Measurements from ENCODE around the gene RTN4.

RTN4 gene

DNA sequence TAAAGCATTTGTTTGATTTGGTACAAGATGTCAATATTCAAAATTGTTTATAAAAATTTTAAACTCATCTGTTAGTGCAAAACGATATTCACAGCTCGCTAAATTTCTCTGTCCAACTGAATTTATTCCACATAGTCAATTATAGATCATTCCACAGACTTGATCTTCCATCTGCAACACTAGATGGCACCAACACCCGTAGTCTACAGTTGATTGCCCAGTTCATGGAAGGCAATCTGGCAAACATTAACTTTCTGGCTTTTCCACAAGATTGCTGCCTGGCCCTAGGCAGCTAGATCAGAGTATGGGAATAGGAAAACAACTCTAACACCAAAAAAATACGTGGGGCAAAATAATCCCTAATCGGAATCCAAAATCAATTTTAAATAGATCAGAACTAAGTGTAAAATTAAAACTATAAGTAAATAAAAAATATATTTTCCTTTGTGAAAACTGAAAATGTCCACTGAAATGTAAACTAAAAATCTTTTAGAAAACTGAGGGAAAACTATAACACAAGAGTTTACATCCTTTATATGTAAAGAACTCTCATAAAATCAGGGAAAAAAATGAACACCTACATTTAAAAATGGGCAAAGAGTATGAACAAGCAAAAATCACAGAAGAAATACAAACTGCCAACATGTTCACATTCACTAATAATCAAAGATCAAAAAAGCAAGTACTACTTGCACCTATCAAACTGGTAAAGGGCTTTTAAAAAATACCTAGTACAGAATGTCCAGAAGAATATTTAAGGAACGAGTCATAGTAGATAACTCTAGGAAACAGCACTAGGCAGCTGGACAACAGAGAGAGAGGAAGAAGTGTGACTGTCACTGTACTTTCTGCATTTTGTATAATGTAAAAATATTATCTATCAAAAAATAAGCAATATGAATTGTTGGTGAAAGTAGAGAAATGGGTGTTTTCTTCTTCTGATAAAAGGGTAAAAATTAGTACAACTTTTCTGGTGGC, 35.0 kb downstream of the RTN4 start:
- Histone ChIP-seq H3K27ac (ENCODE audit: low read depth, low read length) (no peak overlapping the region), H3K4me1 (ENCODE audit: control insufficient read depth, low read length) (peaks cover 53% of the 10 kb centered on the region), H3K4me2 (ENCODE audit: low read length) (no peak overlapping the region), H3K9me3 (ENCODE audit: control insufficient read depth, insufficient read depth, low read length) (no peaks in the 10 kb centered on the region), H4K20me1 (ENCODE audit: control insufficient read depth, insufficient read depth, low read depth, low read length) (peaks cover 27% of the 10 kb centered on the region), H3K79me2 (ENCODE audit: control insufficient read depth, low read length) (peaks cover 85% of the 10 kb centered on the region), H3K9me2 (replicated peaks; ENCODE audit: control insufficient read depth, low read length) (no peaks in the 10 kb centered on the region), H3F3A (ENCODE audit: control insufficient read depth, insufficient read depth) (peaks cover 8% of the 10 kb centered on the region; the same call in 1 of the 2 replicates), H3K4me3 (ENCODE audit: low read length) (no peak overlapping the region), H3K27me3 (ENCODE audit: control insufficient read depth, low read length) (no peaks in the 10 kb centered on the region), H3K36me3 (ENCODE audit: control insufficient read depth, low read length) (peaks cover 20% of the 10 kb centered on the region)
- no peak for TF ChIP-seq EZH2phosphoT487 (IDR thresholded peaks at IDR 0.05; ENCODE audit: borderline replicate concordance, low read length)
- TF ChIP-seq, protein P1, sequence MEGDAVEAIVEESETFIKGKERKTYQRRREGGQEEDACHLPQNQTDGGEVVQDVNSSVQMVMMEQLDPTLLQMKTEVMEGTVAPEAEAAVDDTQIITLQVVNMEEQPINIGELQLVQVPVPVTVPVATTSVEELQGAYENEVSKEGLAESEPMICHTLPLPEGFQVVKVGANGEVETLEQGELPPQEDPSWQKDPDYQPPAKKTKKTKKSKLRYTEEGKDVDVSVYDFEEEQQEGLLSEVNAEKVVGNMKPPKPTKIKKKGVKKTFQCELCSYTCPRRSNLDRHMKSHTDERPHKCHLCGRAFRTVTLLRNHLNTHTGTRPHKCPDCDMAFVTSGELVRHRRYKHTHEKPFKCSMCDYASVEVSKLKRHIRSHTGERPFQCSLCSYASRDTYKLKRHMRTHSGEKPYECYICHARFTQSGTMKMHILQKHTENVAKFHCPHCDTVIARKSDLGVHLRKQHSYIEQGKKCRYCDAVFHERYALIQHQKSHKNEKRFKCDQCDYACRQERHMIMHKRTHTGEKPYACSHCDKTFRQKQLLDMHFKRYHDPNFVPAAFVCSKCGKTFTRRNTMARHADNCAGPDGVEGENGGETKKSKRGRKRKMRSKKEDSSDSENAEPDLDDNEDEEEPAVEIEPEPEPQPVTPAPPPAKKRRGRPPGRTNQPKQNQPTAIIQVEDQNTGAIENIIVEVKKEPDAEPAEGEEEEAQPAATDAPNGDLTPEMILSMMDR (IDR thresholded peaks at IDR 0.05; ENCODE audit: low read depth, low read length, poor library complexity, severe bottlenecking) = peak; percentile 62

DNA sequence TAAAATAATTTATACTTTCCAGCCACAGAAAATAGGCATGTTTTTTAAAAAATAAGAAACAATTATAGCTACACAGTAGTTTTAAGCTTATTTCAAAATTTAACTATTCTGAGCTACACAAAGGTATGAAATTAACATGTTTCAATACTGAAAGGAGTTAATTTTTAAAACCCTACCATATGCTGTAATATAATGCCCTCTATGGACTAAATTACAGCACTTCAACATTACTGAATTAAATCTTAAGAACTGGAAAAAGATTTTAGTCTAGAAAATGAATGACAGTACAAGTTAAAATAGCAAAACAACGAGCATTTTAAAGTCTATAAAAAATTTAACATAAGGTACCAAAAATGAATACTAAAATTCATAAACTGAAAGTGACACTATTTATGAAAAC, 36.3 kb downstream of the RTN4 start:
- H3K4me2 ChIP-seq (ENCODE audit: low read length) = no peak overlapping the region
- H3K27ac ChIP-seq (ENCODE audit: low read depth, low read length) = no peak overlapping the region
- H3K9me3 ChIP-seq (ENCODE audit: control insufficient read depth, insufficient read depth, low read length) = no peaks in the 10 kb centered on the region
- no peaks in the 10 kb centered on the region for H3K9me2 ChIP-seq (replicated peaks; ENCODE audit: control insufficient read depth, low read length)
- no peaks in the 10 kb centered on the region for H3K27me3 ChIP-seq (ENCODE audit: control insufficient read depth, low read length)
- 0 out of 2 replicates have a peak, but pooled peaks cover 3% of the 10 kb centered on the region for H3F3A ChIP-seq (ENCODE audit: control insufficient read depth, insufficient read depth)
- TF ChIP-seq EZH2phosphoT487 (IDR thresholded peaks at IDR 0.05; ENCODE audit: borderline replicate concordance, low read length) = no peak
- TF ChIP-seq, protein P1 (IDR thresholded peaks at IDR 0.05; ENCODE audit: low read depth, low read length, poor library complexity, severe bottlenecking) = peak; percentile 46
- H3K79me2 ChIP-seq (ENCODE audit: control insufficient read depth, low read length) = peaks cover 86% of the 10 kb centered on the region
- peaks cover 17% of the 10 kb centered on the region for H3K36me3 ChIP-seq (ENCODE audit: control insufficient read depth, low read length)
- no peak overlapping the region for H3K4me3 ChIP-seq (ENCODE audit: low read length)
- peaks cover 23% of the 10 kb centered on the region for H4K20me1 ChIP-seq (ENCODE audit: control insufficient read depth, insufficient read depth, low read depth, low read length)
- H3K4me1 ChIP-seq (ENCODE audit: control insufficient read depth, low read length) = peaks cover 49% of the 10 kb centered on the region

DNA sequence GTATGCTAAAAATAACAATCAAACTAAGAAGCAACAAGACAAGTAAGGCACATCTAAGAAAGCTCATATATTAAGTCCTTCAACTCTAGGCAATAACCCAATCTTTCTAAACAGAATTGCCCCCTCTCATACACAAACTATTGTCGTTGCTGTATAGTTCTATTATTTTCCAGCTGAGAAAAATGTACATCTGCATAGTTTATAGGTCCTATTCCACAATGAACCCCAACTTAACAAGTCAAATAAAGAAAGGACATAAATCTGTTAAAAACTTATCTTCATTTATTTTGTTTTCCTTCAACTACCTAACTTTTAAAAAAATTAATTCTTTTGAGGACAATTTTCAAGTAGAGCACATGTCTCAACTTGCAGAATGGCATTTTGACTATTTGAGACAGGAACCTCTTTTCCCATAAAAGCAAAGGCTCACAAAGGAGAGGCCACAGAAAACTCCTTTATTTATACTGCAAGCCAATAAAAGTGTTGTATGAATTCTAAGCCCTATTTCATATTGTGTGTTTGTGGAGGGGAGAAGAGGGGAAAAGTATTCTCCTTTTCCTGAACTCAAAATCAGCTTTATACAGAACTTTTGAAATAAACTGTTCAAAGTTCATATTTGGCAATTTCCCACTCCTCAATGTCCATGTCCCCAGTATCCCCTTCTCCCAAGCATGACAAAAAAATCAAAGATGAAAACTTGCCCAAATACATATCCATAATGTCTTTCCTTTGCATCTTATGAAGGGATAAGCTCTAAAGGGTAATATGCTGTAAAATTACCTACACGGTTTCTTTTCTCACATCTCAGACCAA, 37.4 kb downstream of the RTN4 start:
- no peak for TF ChIP-seq EZH2phosphoT487 (IDR thresholded peaks at IDR 0.05; ENCODE audit: borderline replicate concordance, low read length)
- TF ChIP-seq, protein P1 (IDR thresholded peaks at IDR 0.05; ENCODE audit: low read depth, low read length, poor library complexity, severe bottlenecking) = no peak
- Histone ChIP-seq H3F3A (ENCODE audit: control insufficient read depth, insufficient read depth) (0 out of 2 replicates have a peak, but pooled peaks cover 3% of the 10 kb centered on the region), H3K36me3 (ENCODE audit: control insufficient read depth, low read length) (peaks cover 7% of the 10 kb centered on the region), H3K27ac (ENCODE audit: low read depth, low read length) (no peak overlapping the region), H4K20me1 (ENCODE audit: control insufficient read depth, insufficient read depth, low read depth, low read length) (peaks cover 18% of the 10 kb centered on the region; the same call in 1 of the 2 replicates), H3K27me3 (ENCODE audit: control insufficient read depth, low read length) (no peaks in the 10 kb centered on the region), H3K79me2 (ENCODE audit: control insufficient read depth, low read length) (peaks cover 86% of the 10 kb centered on the region), H3K4me2 (ENCODE audit: low read length) (peak overlapping the region; percentile 53), H3K4me1 (ENCODE audit: control insufficient read depth, low read length) (peaks cover 46% of the 10 kb centered on the region), H3K9me3 (ENCODE audit: control insufficient read depth, insufficient read depth, low read length) (no peaks in the 10 kb centered on the region), H3K9me2 (replicated peaks; ENCODE audit: control insufficient read depth, low read length) (no peaks in the 10 kb centered on the region), H3K4me3 (ENCODE audit: low read length) (no peak overlapping the region)

Data from DOHH2 (cell line).